HepG2 (cell line): ENCODE data around the gene GUSB.

Experiments used
- BCLAF1 ChIP-seq: fragments of 450-650 bp; IDR thresholded peaks from 2 replicates; pipeline ENCODE4 v1.6.1; 2017; ENCODE audit warnings: mild to moderate bottlenecking
- JARID2 ChIP-seq: sonication (generic); formaldehyde crosslinking; IDR thresholded peaks from 2 replicates; pipeline ENCODE4 v1.8.1; 2023; ENCODE audit warnings: missing genetic modification reagents, inconsistent platforms; ENCODE audit not compliant: insufficient replicate concordance
- NRL ChIP-seq: sonication (generic); formaldehyde crosslinking; IDR thresholded peaks from 2 replicates; pipeline ENCODE4 v1.5.0; 2020; ENCODE audit warnings: missing genetic modification reagents, mild to moderate bottlenecking, moderate library complexity, borderline replicate concordance
- POLR2A ChIP-seq, 2 experiments: IDR thresholded peaks; 2 replicates each; pipeline ENCODE4 v1.6.1; 2011; ENCODE audit warnings: low read depth in 2 of 2, low read length in 2 of 2, mild to moderate bottlenecking in 1 of 2, moderate library complexity in 1 of 2; ENCODE audit not compliant: insufficient read depth in 1 of 2
- POLR2AphosphoS5 ChIP-seq: IDR thresholded peaks from 2 replicates; pipeline ENCODE4 v1.6.1; 2012; ENCODE audit warnings: low read depth, low read length
- RAD21 ChIP-seq: fragments of 450-650 bp; formaldehyde crosslinking; IDR thresholded peaks from 2 replicates; pipeline ENCODE4 v1.5.0; 2020; ENCODE audit warnings: mild to moderate bottlenecking
- SUZ12 ChIP-seq: fragments of 150-350 bp; IDR thresholded peaks from 2 replicates; pipeline ENCODE4 v1.6.1; 2014; ENCODE audit warnings: low read depth, low read length
- TF ChIP-seq, protein P1 (sequence below): sonication (generic); formaldehyde crosslinking; conservative IDR thresholded peaks from 2 replicates; pipeline ENCODE4 v1.4.0; 2020; ENCODE audit warnings: missing genetic modification reagents

GRCh38 chr7:65938336-65938895 is 43.6 kb downstream of the GUSB start:
- no peak for TF ChIP-seq POLR2AphosphoS5
- no peak for TF ChIP-seq JARID2 (CRISPR knock-in tag)
- TF ChIP-seq POLR2A (IDR thresholded peaks at IDR 0.05; ENCODE audit: insufficient read depth in 1 of 2, low read depth in 2 of 2, low read length in 2 of 2) = no peak
- no peak for TF ChIP-seq SUZ12
- TF ChIP-seq RAD21 (CRISPR knock-in tag) = no peak
- TF ChIP-seq BCLAF1 = no peak
- no peak for TF ChIP-seq NRL (CRISPR knock-in tag)
- TF ChIP-seq, protein P1, sequence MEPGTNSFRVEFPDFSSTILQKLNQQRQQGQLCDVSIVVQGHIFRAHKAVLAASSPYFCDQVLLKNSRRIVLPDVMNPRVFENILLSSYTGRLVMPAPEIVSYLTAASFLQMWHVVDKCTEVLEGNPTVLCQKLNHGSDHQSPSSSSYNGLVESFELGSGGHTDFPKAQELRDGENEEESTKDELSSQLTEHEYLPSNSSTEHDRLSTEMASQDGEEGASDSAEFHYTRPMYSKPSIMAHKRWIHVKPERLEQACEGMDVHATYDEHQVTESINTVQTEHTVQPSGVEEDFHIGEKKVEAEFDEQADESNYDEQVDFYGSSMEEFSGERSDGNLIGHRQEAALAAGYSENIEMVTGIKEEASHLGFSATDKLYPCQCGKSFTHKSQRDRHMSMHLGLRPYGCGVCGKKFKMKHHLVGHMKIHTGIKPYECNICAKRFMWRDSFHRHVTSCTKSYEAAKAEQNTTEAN = no peak
